CD14-positive monocyte (primary cell): Measurements from ENCODE around the gene PXMP4. TPM values are rescaled to one million over a fixed set of nuclear protein-coding genes. Genes with fewer than 3 reads are reported as not detected.

Source experiments
- DNase-seq, 3 donors: peaks; one replicate each; pipeline ENCODE4 v3.0.0-alpha.2; 2011 to 2022
- H2AFZ ChIP-seq: 2 replicates; pipeline ENCODE4 v1.6.0; 2012; ENCODE audit warnings: mild to moderate bottlenecking, low read depth, low read length, inconsistent platforms; ENCODE audit not compliant: insufficient read depth, poor library complexity, severe bottlenecking
- H3K27ac ChIP-seq, 2 donors: 1 replicate in 1 of 2; 2 replicates in 1 of 2; pipeline ENCODE4 v1.5.1; 2012 to 2013; ENCODE audit warnings: low read length in 2 of 2, control low read depth in 1 of 2, inconsistent platforms in 1 of 2, low read depth in 1 of 2, mild to moderate bottlenecking in 1 of 2
- H3K27me3 ChIP-seq, 2 donors: one replicate each; pipeline versions ENCODE4 v1.6.0 to v1.6.1; 2011 to 2013; ENCODE audit warnings: low read length in 2 of 2; ENCODE audit not compliant: control insufficient read depth in 2 of 2, insufficient read depth in 2 of 2
- H3K36me3 ChIP-seq, 2 donors: replicated peaks in 1 of 2; 1 replicate in 1 of 2; 2 replicates in 1 of 2; pipeline versions ENCODE4 v1.5.1 to v1.6.1; 2012 to 2013; ENCODE audit warnings: low read length in 2 of 2, control low read depth in 1 of 2, inconsistent platforms in 1 of 2, mild to moderate bottlenecking in 1 of 2; ENCODE audit not compliant: insufficient read depth in 2 of 2, control insufficient read depth in 1 of 2
- H3K4me1 ChIP-seq, 2 donors: 1 replicate in 1 of 2; 2 replicates in 1 of 2; pipeline versions ENCODE4 v1.5.1 to v1.6.1; 2012 to 2013; ENCODE audit warnings: low read length in 2 of 2, control low read depth in 1 of 2, inconsistent platforms in 1 of 2, mild to moderate bottlenecking in 1 of 2, moderate library complexity in 1 of 2; ENCODE audit not compliant: insufficient read depth in 2 of 2, control insufficient read depth in 1 of 2
- H3K4me2 ChIP-seq: replicated peaks from 2 replicates; pipeline ENCODE3; 2012; ENCODE audit warnings: low read length, moderate library complexity, mild to moderate bottlenecking; ENCODE audit not compliant: poor library complexity, severe bottlenecking; ENCODE audit errors: extremely low read depth
- H3K4me3 ChIP-seq, 3 experiments: fragments of 200-600 bp in 1 of 3; sonication (generic) in 1 of 3; replicated peaks in 1 of 3; 1 replicate in 2 of 3; 2 replicates in 1 of 3; pipeline ENCODE4 v1.5.1; 2011 to 2013; ENCODE audit warnings: low read length in 3 of 3, mild to moderate bottlenecking in 3 of 3, control low read depth in 2 of 3, low read depth in 2 of 3, inconsistent platforms in 1 of 3, moderate library complexity in 1 of 3
- H3K79me2 ChIP-seq: 2 replicates; pipeline ENCODE4 v1.6.0; 2012; ENCODE audit warnings: mild to moderate bottlenecking, control low read depth, inconsistent platforms, low read length, moderate library complexity; ENCODE audit not compliant: insufficient read depth
- H3K9ac ChIP-seq: 2 replicates; pipeline ENCODE4 v1.6.0; 2017; ENCODE audit warnings: low read length, mild to moderate bottlenecking; ENCODE audit not compliant: insufficient read depth, poor library complexity, severe bottlenecking
- H3K9me3 ChIP-seq, 2 donors: replicated peaks in 1 of 2; 1 replicate in 1 of 2; 2 replicates in 1 of 2; pipeline versions ENCODE4 v1.5.1 to v1.6.1; 2012 to 2013; ENCODE audit warnings: low read length in 2 of 2, control low read depth in 1 of 2; ENCODE audit not compliant: control insufficient read depth in 1 of 2, insufficient read depth in 1 of 2
- H4K20me1 ChIP-seq: 2 replicates; pipeline ENCODE4 v1.6.0; 2012; ENCODE audit warnings: mild to moderate bottlenecking, low read length, control low read depth, moderate library complexity; ENCODE audit not compliant: insufficient read depth
- H3K27ac Mint-ChIP-seq, 7 donors: one replicate each; pipeline ENCODE4 v1.8.0; 2020; ENCODE audit warnings: mild to moderate bottlenecking in 7 of 7, mixed read lengths in 7 of 7, moderate library complexity in 6 of 7, inconsistent platforms in 2 of 7
- H3K27me3 Mint-ChIP-seq, 3 donors: one replicate each; pipeline ENCODE4 v1.8.0; 2021 to 2022; ENCODE audit warnings: low read depth in 3 of 3, mild to moderate bottlenecking in 3 of 3, mixed read lengths in 3 of 3, moderate library complexity in 3 of 3, inconsistent platforms in 1 of 3
- H3K36me3 Mint-ChIP-seq, 2 donors: one replicate each; pipeline ENCODE4 v1.8.0; 2020; ENCODE audit warnings: mixed read lengths in 2 of 2, inconsistent platforms in 1 of 2, mild to moderate bottlenecking in 1 of 2
- H3K4me1 Mint-ChIP-seq: one replicate; pipeline ENCODE4 v1.8.0; 2020; ENCODE audit warnings: mild to moderate bottlenecking, mixed read lengths
- H3K4me3 Mint-ChIP-seq, 2 donors: one replicate each; pipeline ENCODE4 v1.8.0; 2020; ENCODE audit warnings: mild to moderate bottlenecking in 2 of 2, mixed read lengths in 2 of 2, moderate library complexity in 1 of 2
- H3K9me3 Mint-ChIP-seq, 7 donors: one replicate each; pipeline ENCODE4 v1.8.0; 2020 to 2022; ENCODE audit warnings: mixed read lengths in 7 of 7, mild to moderate bottlenecking in 6 of 7, moderate library complexity in 6 of 7, inconsistent platforms in 2 of 7
- CTCF ChIP-seq: fragments of 200-600 bp; IDR thresholded peaks from one replicate; pipeline ENCODE4 v1.8.0; 2022; ENCODE audit warnings: antibody characterized with exemption, mild to moderate bottlenecking
- WGBS: methylation state at CpG from one replicate; pipeline ENCODE4 v1.1.5; 2013; ENCODE audit warnings: missing lambda C conversion rate; ENCODE audit not compliant: insufficient coverage; 5-methylcytosine and 5-hydroxymethylcytosine counted together
- intact Hi-C, 2 donors: fragments of 100-400 bp; cut with micrococcal nuclease; formaldehyde crosslinking; loops; one replicate each; pipeline versions ENCODE4 v1.15.0 to v1.15.1; 2023
- polyA plus RNA-seq, 3 donors: library from polyadenylated mRNA; depleted of rRNA in 1 of 3; unstranded in 2 of 3; stranded (reverse) in 1 of 3; fragments of 300-500 nt in 2 of 3; fragments of >200 nt in 1 of 3; fragmentation: Illumina TruSeq in 2 of 3; gene quantifications; 1 replicate in 2 of 3; 2 replicates in 1 of 3; pipeline ENCODE4 v1.2.3, GENCODE V29; 2012 to 2021

PXMP4 gene
- polyA plus RNA-seq, 3 donors, result 4.9 to 11.4 (median 9.0) TPM

GRCh38 chr20:33744773-33745385, 24.8 kb upstream of the PXMP4 start:
- no peak overlapping the region for H3K4me2 ChIP-seq
- H3K9me3 ChIP-seq, result peaks cover 0 to 4% of the 10 kb centered on the region in 2 donors
- no peak for TF ChIP-seq CTCF
- Mint-ChIP-seq H3K9me3 (peaks cover 0 to 6% (median 0%) of the 10 kb centered on the region in 7 donors), H3K4me1 (peaks cover 8% of the 10 kb centered on the region), H3K36me3 (peaks cover 32 to 51% of the 10 kb centered on the region in 2 donors), H3K27me3 (no peaks in the 10 kb centered on the region), H3K27ac (peak overlapping the region in 2 of 7 donors; percentile 8 to 14), H3K4me3 (no peak overlapping the region)
- peaks cover 10 to 24% of the 10 kb centered on the region in 2 donors for H3K36me3 ChIP-seq
- H3K4me3 ChIP-seq, result no peak overlapping the region
- no peaks in the 10 kb centered on the region for H3K79me2 ChIP-seq
- intact Hi-C loops, result no loop called here
- no peak overlapping the region for H3K27ac ChIP-seq
- 96% methylated on average over 14 of the region's 14 CpGs for WGBS
- H3K4me1 ChIP-seq, result peaks cover 5 to 8% of the 10 kb centered on the region in 2 donors
- no peaks in the 10 kb centered on the region for H3K27me3 ChIP-seq
- H2AFZ ChIP-seq, result no peak overlapping the region
- DNase-seq, result no peak
- H4K20me1 ChIP-seq, result no peaks in the 10 kb centered on the region
- no peak overlapping the region for H3K9ac ChIP-seq

DNA sequence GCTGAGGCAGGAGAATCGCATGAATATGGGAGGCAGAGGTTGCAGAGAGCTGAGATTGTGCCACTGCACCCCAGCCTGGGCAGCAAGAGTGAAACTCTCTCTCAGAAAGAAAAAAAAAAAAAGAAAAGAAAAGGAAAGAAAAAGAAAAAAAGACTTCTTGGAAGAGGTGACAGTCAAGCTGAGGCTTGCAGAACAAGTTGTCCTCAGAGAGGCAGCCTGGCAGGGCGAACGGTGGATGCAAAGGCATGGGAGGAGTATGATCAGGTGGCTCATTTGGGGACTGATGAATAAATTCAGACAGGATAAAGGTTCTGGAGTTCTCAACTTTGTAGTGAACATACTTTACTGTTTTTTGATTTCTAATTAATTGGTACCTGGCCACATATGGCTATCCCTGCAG, 24.1 kb upstream of the PXMP4 start:
- H3K27me3 ChIP-seq, result no peaks in the 10 kb centered on the region
- intact Hi-C loops, result no loop called here
- Mint-ChIP-seq H3K4me3 (no peak overlapping the region), H3K27me3 (no peaks in the 10 kb centered on the region), H3K27ac (peak overlapping the region in 2 of 7 donors; percentile 10 to 11), H3K36me3 (peaks cover 35 to 50% of the 10 kb centered on the region in 2 donors), H3K4me1 (peaks cover 12% of the 10 kb centered on the region), H3K9me3 (peaks cover 0 to 6% (median 2%) of the 10 kb centered on the region in 7 donors)
- H3K4me1 ChIP-seq, result peaks cover 5 to 8% of the 10 kb centered on the region in 2 donors
- DNase-seq, result no peak
- no peaks in the 10 kb centered on the region for H4K20me1 ChIP-seq
- peaks cover 10 to 21% of the 10 kb centered on the region in 2 donors for H3K36me3 ChIP-seq
- H3K4me3 ChIP-seq, result no peak overlapping the region
- peaks cover 0 to 4% of the 10 kb centered on the region in 2 donors for H3K9me3 ChIP-seq
- no peak overlapping the region for H3K4me2 ChIP-seq
- no peak overlapping the region for H3K27ac ChIP-seq
- H3K9ac ChIP-seq, result no peak overlapping the region
- no peak overlapping the region for H2AFZ ChIP-seq
- TF ChIP-seq CTCF, result no peak
- H3K79me2 ChIP-seq, result no peaks in the 10 kb centered on the region
- whole genome bisulfite sequencing, result 82% methylated on average over 2 of the region's 3 CpGs
